Heart right ventricle (tissue), 16 donors: ENCODE measurements around the gene RTN4. TPM values are rescaled to one million over a fixed set of nuclear protein-coding genes. Genes with fewer than 3 reads are reported as not detected.
A peak's percentile ranks its signal among the peaks of the same experiment; 100 is the strongest.

Experiments
- ATAC-seq, 8 donors: fragments of 200-7000 bp; cut with Tn5 transposase; one replicate each; pipeline ENCODE4 v1.9.1; 2020; ENCODE audit warnings: mild to moderate bottlenecking in 8 of 8, moderate library complexity in 8 of 8, moderate number of reproducible peaks in 1 of 8
- DNase-seq, 2 donors: peaks; one replicate each; pipeline ENCODE4 v3.0.0-alpha.2; 2020
- H3K27ac ChIP-seq, 10 donors: fragments of 200-600 bp; sonication (generic) in 2 of 10; one replicate each; pipeline versions ENCODE4 v1.5.0 to v1.8.0; 2020 to 2022; ENCODE audit warnings: mild to moderate bottlenecking in 3 of 10
- H3K27me3 ChIP-seq, 7 donors: fragments of 200-600 bp; one replicate each; pipeline ENCODE4 v1.8.0; 2021 to 2022; ENCODE audit warnings: mild to moderate bottlenecking in 2 of 7
- H3K36me3 ChIP-seq, 9 donors: fragments of 200-600 bp; sonication (generic) in 1 of 9; one replicate each; pipeline versions ENCODE4 v1.5.0 to v1.8.0; 2020 to 2022; ENCODE audit warnings: mild to moderate bottlenecking in 2 of 9
- H3K4me1 ChIP-seq, 9 donors: fragments of 200-600 bp; sonication (generic) in 1 of 9; one replicate each; pipeline versions ENCODE4 v1.5.0 to v1.8.0; 2020 to 2022; ENCODE audit warnings: mild to moderate bottlenecking in 4 of 9
- H3K4me3 ChIP-seq, 10 donors: fragments of 200-600 bp; sonication (generic) in 2 of 10; one replicate each; pipeline versions ENCODE4 v1.5.0 to v1.8.0; 2020 to 2022; ENCODE audit warnings: mild to moderate bottlenecking in 7 of 10, moderate library complexity in 2 of 10
- H3K9me3 ChIP-seq, 11 donors: fragments of 200-600 bp in 10 of 11; sonication (generic) in 2 of 11; one replicate each; pipeline versions ENCODE4 v1.5.0 to v1.8.0; 2013 to 2022; ENCODE audit warnings: mild to moderate bottlenecking in 2 of 11, control low read depth in 1 of 11, moderate library complexity in 1 of 11
- CTCF ChIP-seq, 9 donors: fragments of 200-600 bp; sonication (generic) in 2 of 9; IDR thresholded peaks; one replicate each; pipeline versions ENCODE4 v1.5.0 to v1.8.0; 2021 to 2022; ENCODE audit warnings: antibody characterized with exemption in 9 of 9, mild to moderate bottlenecking in 5 of 9, moderate library complexity in 1 of 9
- WGBS, 2 donors: extraction: QIAGEN DNeasy Blood & Tissue Kit; methylation state at CpG; one replicate each; pipeline ENCODE4 v1.1.7; 2013; ENCODE audit warnings: inconsistent platforms in 1 of 2; 5-methylcytosine and 5-hydroxymethylcytosine counted together
- intact Hi-C, 10 donors: fragments of 100-400 bp; cut with DNase I; formaldehyde crosslinking; loops; one replicate each; pipeline versions ENCODE4 v1.11.1 to v1.14.2; 2022
- polyA plus RNA-seq, 2 donors: library from polyadenylated mRNA; stranded (reverse); fragments of 200-250 nt; gene quantifications; one replicate each; pipeline ENCODE4 v1.2.3, GENCODE V29; 2013
- total RNA-seq, 10 donors: library from RNA; stranded (reverse); fragmentation: NEBNext Ultra II Directional in 3 of 10; extraction: Animal tissue kit (Norgen Biotek cat#: 25700) in 3 of 10; gene quantifications; one replicate each; pipeline versions ENCODE4 v1.2.1 to v1.2.4, GENCODE V29; 2021 to 2023
- donor health status: Arrhythmogenic right ventricular cardiomyopathy.
- donor health status: ischemic (EF 13 %, LVEDD 7.1; RV severe dilation, severe dysfunction).
- donor health status: healthy with polysubstance abuse.
- donor health status: DM: no; HTN: yes; CAD: no.
- donor health status: DM: no; HTN: no; CAD: no.
- donor health status: ischemic (EF 25% LVEDD 6.9; RV normal size, moderate dysfunction).
- donor health status: ischemic (EF 25% LVEDD 5.7; RV mildly dilated, moderate dysfunction).
- donor health status: healthy.
- donor health status: DM: yes; HTN: yes; CAD: no.
- donor health status: Ischemic cardiomyopathy.
- donor health status: ischemic (EF 35%, LVEDD 5.7; RV mildly dilated, moderate dysfunction).
- donor health status: nonischemic (EF 11% LVEDD 7.7; RV severe dilation, severe dysfunction).
- donor health status: DM: yes; HTN: yes; CAD: no.
- donor health status: PGD.
- donor health status: ischemic (EF 29% LVEDD 5.4; RV normal size, mild dysfunction).
- donor health status: nonischemic (EF 23%, LVEDD 6.1; RV moderate dilation, normal function).

RTN4 gene
- total and polyA plus RNA-seq, 12 donors, result 40.6 to 163 (median 95.3) TPM

- no peak overlapping the region for H3K27ac ChIP-seq
- DNase-seq, result no peak
- H3K27me3 ChIP-seq, result no peaks in the 10 kb centered on the region
- 92 to 93% methylated on average over 25 of the region's 25 CpGs for WGBS, 2 donors
- intact Hi-C loops, result no loop called here
- no peaks in the 10 kb centered on the region for H3K4me1 ChIP-seq
- ATAC-seq, result no peak
- H3K9me3 ChIP-seq, result no peaks in the 10 kb centered on the region
- no peak for TF ChIP-seq CTCF (IDR thresholded peaks at IDR 0.05)
- no peak overlapping the region for H3K4me3 ChIP-seq
- H3K36me3 ChIP-seq, result no peaks in the 10 kb centered on the region
Observed at GRCh38 chr2:55061523-55062344, 11.5 kb upstream of the RTN4 start.

GRCh38 chr2:55059793-55060192 is 9.5 kb upstream of the RTN4 start:
- Histone ChIP-seq H3K9me3 (no peaks in the 10 kb centered on the region), H3K27ac (no peak overlapping the region), H3K36me3 (no peaks in the 10 kb centered on the region), H3K27me3 (no peaks in the 10 kb centered on the region), H3K4me3 (no peak overlapping the region), H3K4me1 (no peaks in the 10 kb centered on the region)
- TF ChIP-seq CTCF (IDR thresholded peaks at IDR 0.05), result no peak
- DNase-seq (no peak), ATAC-seq (no peak)
- intact Hi-C loops, result loop anchor here in 2 of 10 donors (10.0 kb wide), 2 partner anchors 45 to 55 kb away; no protein-coding TSS in a partner anchor
- WGBS, 2 donors, result 82 to 88% methylated on average over 4 of the region's 4 CpGs

- no peak for ATAC-seq
- H3K4me3 ChIP-seq, result no peak overlapping the region
- H3K9me3 ChIP-seq, result no peaks in the 10 kb centered on the region
- TF ChIP-seq CTCF (IDR thresholded peaks at IDR 0.05), result no peak
- H3K27me3 ChIP-seq, result no peaks in the 10 kb centered on the region
- no peaks in the 10 kb centered on the region for H3K36me3 ChIP-seq
- DNase-seq, result no peak
- H3K4me1 ChIP-seq, result peaks cover 0 to 8% (median under 1%) of the 10 kb centered on the region in 9 donors
- H3K27ac ChIP-seq, result no peak overlapping the region
- 94 to 96% methylated on average over 3 of the region's 3 CpGs for WGBS, 2 donors
- intact Hi-C loops, result loop anchor here in 2 of 10 donors (10.0 kb wide), 2 partner anchors 47 to 57 kb away; no protein-coding TSS in a partner anchor
Observed at GRCh38 chr2:55057474-55057873, 7.2 kb upstream of the RTN4 start.

- intact Hi-C loops, result loop anchor here in 2 of 10 donors (10.0 kb wide), 2 partner anchors 49 to 59 kb away; no protein-coding TSS in a partner anchor
- Histone ChIP-seq H3K27ac (no peak overlapping the region), H3K27me3 (no peaks in the 10 kb centered on the region), H3K9me3 (no peaks in the 10 kb centered on the region), H3K4me1 (peaks cover 0 to 22% (median 14%) of the 10 kb centered on the region in 9 donors), H3K4me3 (no peak overlapping the region), H3K36me3 (no peaks in the 10 kb centered on the region)
- no peak for TF ChIP-seq CTCF (IDR thresholded peaks at IDR 0.05)
- 83 to 85% methylated on average over 9 of the region's 9 CpGs for WGBS, 2 donors
- DNase-seq, result no peak
- ATAC-seq, result peak in 1 of 8 donors; percentile 38
Observed at GRCh38 chr2:55056024-55056521, 5.8 kb upstream of the RTN4 start.
